ENCODE results near the gene DLG5.

DLG5 gene

GRCh38 chr10:77910524-77911145 lies 15.9 kb downstream of the DLG5 start:
- no peak for DNase-seq (ENCODE audit: low spot score)
- TF ChIP-seq, protein P1, sequence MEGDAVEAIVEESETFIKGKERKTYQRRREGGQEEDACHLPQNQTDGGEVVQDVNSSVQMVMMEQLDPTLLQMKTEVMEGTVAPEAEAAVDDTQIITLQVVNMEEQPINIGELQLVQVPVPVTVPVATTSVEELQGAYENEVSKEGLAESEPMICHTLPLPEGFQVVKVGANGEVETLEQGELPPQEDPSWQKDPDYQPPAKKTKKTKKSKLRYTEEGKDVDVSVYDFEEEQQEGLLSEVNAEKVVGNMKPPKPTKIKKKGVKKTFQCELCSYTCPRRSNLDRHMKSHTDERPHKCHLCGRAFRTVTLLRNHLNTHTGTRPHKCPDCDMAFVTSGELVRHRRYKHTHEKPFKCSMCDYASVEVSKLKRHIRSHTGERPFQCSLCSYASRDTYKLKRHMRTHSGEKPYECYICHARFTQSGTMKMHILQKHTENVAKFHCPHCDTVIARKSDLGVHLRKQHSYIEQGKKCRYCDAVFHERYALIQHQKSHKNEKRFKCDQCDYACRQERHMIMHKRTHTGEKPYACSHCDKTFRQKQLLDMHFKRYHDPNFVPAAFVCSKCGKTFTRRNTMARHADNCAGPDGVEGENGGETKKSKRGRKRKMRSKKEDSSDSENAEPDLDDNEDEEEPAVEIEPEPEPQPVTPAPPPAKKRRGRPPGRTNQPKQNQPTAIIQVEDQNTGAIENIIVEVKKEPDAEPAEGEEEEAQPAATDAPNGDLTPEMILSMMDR (IDR thresholded peaks at IDR 0.05; ENCODE audit: extremely low read depth, missing control alignments): no peak

DNA sequence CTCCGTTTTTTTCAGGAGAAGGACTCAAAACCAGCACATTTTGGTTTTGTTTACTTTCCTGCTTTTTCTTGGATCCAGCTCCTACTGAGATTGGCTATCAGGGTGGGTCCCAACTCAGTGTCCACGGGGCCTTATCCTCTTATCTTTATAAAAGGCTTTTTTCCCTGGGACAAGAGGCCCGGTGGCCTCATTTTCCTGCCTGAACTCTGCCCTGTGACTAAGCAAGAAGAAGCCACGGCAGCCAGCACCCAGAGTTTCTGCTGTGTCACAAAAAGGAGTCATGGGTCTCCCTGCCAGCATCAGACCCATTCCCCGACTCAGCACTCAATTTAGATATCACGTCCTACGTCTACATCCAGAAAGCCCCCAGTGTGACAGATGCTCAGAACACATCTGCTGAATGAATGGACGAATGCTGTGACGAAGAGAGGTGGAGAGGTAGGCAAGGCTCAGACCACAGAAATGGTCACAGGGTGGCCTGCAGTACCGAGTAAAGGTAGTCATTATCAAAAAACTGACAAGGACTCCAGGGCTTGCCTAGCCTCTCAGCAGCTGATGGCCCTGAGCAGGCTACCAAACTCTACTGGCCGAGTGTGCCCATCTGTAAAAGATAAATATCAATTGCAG lies 16.7 kb downstream of the DLG5 start:
- no peak for DNase-seq (ENCODE audit: low spot score)
- TF ChIP-seq, protein P1 (IDR thresholded peaks at IDR 0.05; ENCODE audit: extremely low read depth, missing control alignments): no peak

- DNase-seq (ENCODE audit: low spot score): no peak
- TF ChIP-seq, protein P1 (IDR thresholded peaks at IDR 0.05; ENCODE audit: extremely low read depth, missing control alignments): no peak
These were observed 17.4 kb downstream of the DLG5 start for GRCh38 chr10:77909021-77909748.

GRCh38 chr10:77907900-77908717 lies 18.4 kb downstream of the DLG5 start:
- DNase-seq (ENCODE audit: low spot score): no peak
- TF ChIP-seq, protein P1 (IDR thresholded peaks at IDR 0.05; ENCODE audit: extremely low read depth, missing control alignments): peak; percentile 29

- DNase-seq (ENCODE audit: low spot score): no peak
- TF ChIP-seq, protein P1 (IDR thresholded peaks at IDR 0.05; ENCODE audit: extremely low read depth, missing control alignments): no peak
These were observed 19.1 kb downstream of the DLG5 start for GRCh38 chr10:77907462-77907861.

DNA sequence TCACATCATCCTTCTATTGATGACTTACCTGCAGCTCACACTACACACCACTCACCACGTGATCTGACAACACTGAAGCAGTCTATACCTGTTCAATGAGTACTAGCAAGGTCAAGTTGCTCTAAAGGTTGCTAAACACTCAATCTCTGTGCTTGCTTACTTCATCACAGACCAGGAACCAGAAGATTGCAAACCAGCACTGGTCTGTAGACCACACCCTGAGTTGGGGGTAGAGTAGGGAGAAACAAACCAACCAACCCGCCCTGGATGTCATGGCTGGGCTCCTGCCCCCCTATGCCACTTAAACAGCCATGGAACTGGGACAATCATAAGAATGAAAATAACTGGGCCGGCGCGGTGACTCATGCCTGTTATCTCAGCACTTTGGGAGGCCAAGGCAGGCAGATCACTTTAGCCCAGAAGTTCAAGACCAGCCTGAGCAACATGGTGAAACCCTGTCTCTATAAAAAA lies 19.6 kb downstream of the DLG5 start:
- DNase-seq (ENCODE audit: low spot score): no peak
- TF ChIP-seq, protein P1 (IDR thresholded peaks at IDR 0.05; ENCODE audit: extremely low read depth, missing control alignments): no peak
